GM12878 (cell line): Measurements from ENCODE around the gene ABCB9. TPM values are rescaled to one million over a fixed set of nuclear protein-coding genes. Genes with fewer than 3 reads are reported as not detected.

Experiments
- ATAC-seq: fragments of 200-7000 bp; cut with Tn5 transposase; 3 replicates; pipeline ENCODE4 v1.9.1; 2020; ENCODE audit warnings: mild to moderate bottlenecking, moderate library complexity
- BruUV-seq: library from RNA; stranded (reverse); fragments of 400-500 nt; replicated peaks from 2 replicates; lab custom pipeline; 2021; lab: Mats Ljungman, UMichigan
- CTCF ChIA-PET: fragments of 300-600 bp; sonication (Branson Sonifier 250); formaldehyde crosslinking; extraction: SDS; loops from one replicate; lab custom pipeline; 2021; ENCODE audit warnings: inconsistent platforms; lab: Yijun Ruan, JAX
- POLR2A ChIA-PET: fragments of 350-600 bp; formaldehyde crosslinking; extraction: SDS; loops from one replicate; lab custom pipeline; 2021; ENCODE audit warnings: inconsistent platforms; lab: Charles Lee
- RAD21 ChIA-PET: fragments of 300-600 bp; sonication (Branson Sonifier 250); formaldehyde crosslinking; loops from one replicate; lab custom pipeline; 2023; ENCODE audit warnings: antibody characterized with exemption; ENCODE audit not compliant: unreplicated experiment; lab: Charles Lee
- SMC1A ChIA-PET: fragments of 300-600 bp; sonication (Branson Sonifier 250); formaldehyde crosslinking; loops from one replicate; lab custom pipeline; 2023; ENCODE audit not compliant: unreplicated experiment, uncharacterized antibody; lab: Charles Lee
- DNase-seq: peaks from one replicate; pipeline ENCODE4 v3.0.0-alpha.2; 2011; ENCODE audit warnings: low read depth, low spot score
- FAIRE-seq: peaks from 3 replicates; lab custom pipeline; 2011; peaks lifted over from hg19 to GRCh38; lab: Jason Lieb, UNC
- H2AFZ ChIP-seq: 2 replicates; pipeline ENCODE4 v1.6.0; 2011; ENCODE audit warnings: low read depth, low read length, control low read depth; ENCODE audit not compliant: control insufficient read depth
- H3K27ac ChIP-seq: 2 replicates; pipeline ENCODE4 v1.5.1; 2011; ENCODE audit warnings: control low read depth; ENCODE audit not compliant: control insufficient read depth, insufficient read depth
- H3K27me3 ChIP-seq, 2 experiments: replicated peaks in 1 of 2; 2 replicates each; pipeline versions ENCODE4 v1.6.0 to v1.6.1; 2011; ENCODE audit warnings: low read length in 1 of 2; ENCODE audit not compliant: control insufficient read depth in 2 of 2, insufficient read depth in 2 of 2
- H3K36me3 ChIP-seq, 2 experiments: 2 replicates each; pipeline ENCODE4 v1.5.1; 2011; ENCODE audit warnings: low read length in 1 of 2; ENCODE audit not compliant: control insufficient read depth in 2 of 2, insufficient read depth in 2 of 2
- H3K4me1 ChIP-seq: 2 replicates; pipeline ENCODE4 v1.6.1; 2011; ENCODE audit warnings: mild to moderate bottlenecking, low read length, moderate library complexity, mixed read lengths; ENCODE audit not compliant: control insufficient read depth, insufficient read depth
- H3K4me2 ChIP-seq: 2 replicates; pipeline ENCODE4 v1.6.0; 2011; ENCODE audit warnings: control low read depth; ENCODE audit not compliant: control insufficient read depth, insufficient read depth
- H3K4me3 ChIP-seq: fragments of 200-600 bp; sonication (generic); 2 replicates; pipeline ENCODE4 v1.5.1; 2016
- H3K79me2 ChIP-seq: 2 replicates; pipeline ENCODE4 v1.6.0; 2011; ENCODE audit warnings: low read length; ENCODE audit not compliant: control insufficient read depth, insufficient read depth
- H3K9ac ChIP-seq: 2 replicates; pipeline ENCODE4 v1.8.0; 2011; ENCODE audit warnings: low read length, control low read depth, mixed read lengths; ENCODE audit not compliant: control insufficient read depth, insufficient read depth
- H3K9me3 ChIP-seq: replicated peaks from 3 replicates; pipeline ENCODE4 v1.5.1; 2011; ENCODE audit warnings: mild to moderate bottlenecking, low read length; ENCODE audit not compliant: control insufficient read depth, insufficient read depth
- H4K20me1 ChIP-seq: 2 replicates; pipeline ENCODE4 v1.6.0; 2011; ENCODE audit not compliant: control insufficient read depth, insufficient read depth
- ATF3 ChIP-seq: IDR thresholded peaks from 2 replicates; pipeline ENCODE4 v1.6.1; 2011; ENCODE audit warnings: low read depth, mild to moderate bottlenecking, low read length, moderate library complexity, borderline replicate concordance; ENCODE audit errors: extremely low read depth
- BMI1 ChIP-seq: fragments of 450-650 bp; IDR thresholded peaks from 2 replicates; pipeline ENCODE4 v1.6.1; 2016; ENCODE audit warnings: mild to moderate bottlenecking, moderate library complexity, borderline replicate concordance
- NBN ChIP-seq: fragments of 450-650 bp; IDR thresholded peaks from 2 replicates; pipeline ENCODE4 v1.6.1; 2016
- NFXL1 ChIP-seq: fragments of 450-650 bp; IDR thresholded peaks from 2 replicates; pipeline ENCODE4 v1.6.1; 2017; ENCODE audit warnings: antibody characterized with exemption, mild to moderate bottlenecking, borderline replicate concordance
- POU2F2 ChIP-seq: IDR thresholded peaks from 3 replicates; pipeline ENCODE4 v1.6.1; 2011; ENCODE audit warnings: low read depth, mild to moderate bottlenecking, low read length, borderline replicate concordance
- PRDM15 ChIP-seq: fragments of 450-650 bp; formaldehyde crosslinking; IDR thresholded peaks from 2 replicates; pipeline ENCODE4 v1.4.0; 2020; ENCODE audit warnings: mild to moderate bottlenecking, moderate library complexity
- RAD21 ChIP-seq: IDR thresholded peaks from 2 replicates; pipeline ENCODE4 v1.6.1; 2011; ENCODE audit warnings: mild to moderate bottlenecking, low read depth, low read length, moderate library complexity; ENCODE audit not compliant: insufficient read depth
- RB1 ChIP-seq: fragments of 450-650 bp; formaldehyde crosslinking; IDR thresholded peaks from 2 replicates; pipeline ENCODE4 v1.6.1; 2017; ENCODE audit warnings: mild to moderate bottlenecking, borderline replicate concordance
- RUNX3 ChIP-seq: IDR thresholded peaks from 2 replicates; pipeline ENCODE4 v1.6.1; 2012; ENCODE audit warnings: low read length, inconsistent platforms
- SIN3A ChIP-seq: IDR thresholded peaks from 2 replicates; pipeline ENCODE4 v1.6.1; 2012; ENCODE audit warnings: low read depth, low read length, improper control_type of control experiment
- SMARCA5 ChIP-seq: fragments of 450-650 bp; IDR thresholded peaks from 2 replicates; pipeline ENCODE4 v1.6.1; 2017; ENCODE audit warnings: mild to moderate bottlenecking
- SUZ12 ChIP-seq: fragments of 200-600 bp; sonication (generic); IDR thresholded peaks from one replicate; pipeline ENCODE4 v1.6.1; 2018; ENCODE audit warnings: antibody characterized with exemption, mild to moderate bottlenecking; ENCODE audit not compliant: unreplicated experiment
- TAF1 ChIP-seq: IDR thresholded peaks from 2 replicates; pipeline ENCODE4 v1.6.1; 2011; ENCODE audit warnings: mild to moderate bottlenecking, low read depth, low read length, borderline replicate concordance
- WGBS: methylation state at CpG from one replicate; pipeline ENCODE4 v1.1.6; 2016; ENCODE audit warnings: low lambda C conversion rate; ENCODE audit not compliant: insufficient replicate concordance, insufficient coverage; ENCODE audit errors: missing lambda C conversion rate; 5-methylcytosine and 5-hydroxymethylcytosine counted together
- in situ Hi-C: fragments of 300-500 bp; cut with MboI; formaldehyde crosslinking; loops from 9 replicates; pipeline ENCODE4 v1.14.3; 2018; ENCODE audit warnings: mixed read lengths
- intact Hi-C: fragments of 100-400 bp; cut with micrococcal nuclease; formaldehyde crosslinking; loops from one replicate; pipeline ENCODE4 v1.14.2; 2022; ENCODE audit not compliant: unreplicated experiment
- polyA plus RNA-seq, 11 experiments: library from polyadenylated mRNA; depleted of rRNA in 4 of 11; unstranded in 6 of 11; stranded (reverse) in 5 of 11; fragments of >200 nt; fragmentation: Nextera tagmentation in 4 of 11; fragmentation: Illumina TruSeq in 1 of 11; extraction: Ambion mirVana in 4 of 11; extraction: Trizol in 1 of 11; gene quantifications; 1 replicate in 1 of 11; 2 replicates in 10 of 11; pipeline versions ENCODE4 v1.2.1 to v1.2.3, GENCODE V29; 2011 to 2016; ENCODE audit warnings: inconsistent platforms in 2 of 11, missing spikeins in 2 of 11, low read depth in 1 of 11
- total RNA-seq, 4 experiments: library from RNA; depleted of rRNA in 3 of 4; stranded (reverse); fragments of >200 nt in 3 of 4; fragmentation: Illumina TruSeq in 1 of 4; extraction: Trizol in 1 of 4; gene quantifications; 2 replicates each; pipeline versions ENCODE4 v1.2.1 to v1.2.3, GENCODE V29; 2013 to 2021
- TF ChIP-seq, protein P1 (sequence below), 3 experiments: IDR thresholded peaks in 2 of 3; conservative IDR thresholded peaks in 1 of 3; 2 replicates each; pipeline ENCODE4 v1.5.1; 2011; ENCODE audit warnings: low read depth in 3 of 3, low read length in 3 of 3, mild to moderate bottlenecking in 3 of 3, control low read depth in 2 of 3, moderate library complexity in 2 of 3, inconsistent platforms in 1 of 3, mixed read lengths in 1 of 3; ENCODE audit not compliant: control insufficient read depth in 2 of 3, insufficient read depth in 1 of 3; ENCODE audit errors: extremely low read depth in 1 of 3

The ABCB9 gene
- total and polyA plus RNA-seq, 10 of the 15 experiments (the other 5 are each of a cell fraction or from before 2014, with no cell fraction given), result 0.37 to 4.9 (median 3.1) TPM

GRCh38 chr12:122951979-122952892, 14.0 kb downstream of the ABCB9 start:
- Histone ChIP-seq H3K4me3 (no peak overlapping the region), H4K20me1 (no peaks in the 10 kb centered on the region), H3K36me3 (no peaks in the 10 kb centered on the region), H2AFZ (peak overlapping the region; percentile 28; the same call in 1 of the 2 replicates), H3K79me2 (no peaks in the 10 kb centered on the region), H3K27me3 (no peaks in the 10 kb centered on the region), H3K4me1 (peaks cover 20% of the 10 kb centered on the region), H3K9me3 (no peaks in the 10 kb centered on the region; the same call in 2 of the 3 replicates), H3K4me2 (0 out of 2 replicates have a peak overlapping the region, but pooled peaks have one; percentile 9), H3K27ac (no peak overlapping the region), H3K9ac (no peak overlapping the region)
- ATAC-seq (peak; percentile 97), FAIRE-seq (peak; percentile 93), DNase-seq (no peak)
- 37% methylated on average over 12 of the region's 12 CpGs for WGBS
- ChIA-PET SMC1A (interaction anchor here (1.0 to 8.9 kb wide), 13 partner anchors 16 to 286 kb away, joined by 3 to 100 read pairs (median 6); no protein-coding TSS in a partner anchor), RAD21 (interaction anchor here (0.5 to 7.3 kb wide), 12 partner anchors 49 to 285 kb away, joined by 3 to 72 read pairs (median 3); no protein-coding TSS in a partner anchor), CTCF (interaction anchor here (0.7 to 9.1 kb wide), 19 partner anchors 14 to 162 kb away, joined by 3 to 127 read pairs (median 5); partner anchors contain the start of gene ABCB9), POLR2A (interaction anchor here (0.7 kb wide), 1 partner anchor 59 kb away, joined by 3 read pairs; no protein-coding TSS in a partner anchor)
- in situ Hi-C loops, result loop anchor here (5.0 kb wide), 2 partner anchors 95 to 160 kb away; no protein-coding TSS in a partner anchor
- intact Hi-C loops, result loop anchor here (1.0 to 2.0 kb wide), 3 partner anchors 59 to 159 kb away; no protein-coding TSS in a partner anchor
- BruUV-seq, result no TSS peak
- TF ChIP-seq RAD21 (peak; percentile 98), NBN (0 out of 2 replicates have a peak, but pooled peaks have one; percentile 51), SUZ12 (no peak), RB1 (peak; percentile 76; the same call in 1 of the 2 replicates), POU2F2 (no peak), RUNX3 (peak; percentile 57; the same call in 1 of the 2 replicates), BMI1 (no peak), SIN3A (no peak), TAF1 (0 out of 2 replicates have a peak, but pooled peaks have one; percentile 16), PRDM15 (CRISPR knock-in tag) (no peak), SMARCA5 (peak; percentile 87), ATF3 (no peak), NFXL1 (no peak)
- TF ChIP-seq, protein P1, sequence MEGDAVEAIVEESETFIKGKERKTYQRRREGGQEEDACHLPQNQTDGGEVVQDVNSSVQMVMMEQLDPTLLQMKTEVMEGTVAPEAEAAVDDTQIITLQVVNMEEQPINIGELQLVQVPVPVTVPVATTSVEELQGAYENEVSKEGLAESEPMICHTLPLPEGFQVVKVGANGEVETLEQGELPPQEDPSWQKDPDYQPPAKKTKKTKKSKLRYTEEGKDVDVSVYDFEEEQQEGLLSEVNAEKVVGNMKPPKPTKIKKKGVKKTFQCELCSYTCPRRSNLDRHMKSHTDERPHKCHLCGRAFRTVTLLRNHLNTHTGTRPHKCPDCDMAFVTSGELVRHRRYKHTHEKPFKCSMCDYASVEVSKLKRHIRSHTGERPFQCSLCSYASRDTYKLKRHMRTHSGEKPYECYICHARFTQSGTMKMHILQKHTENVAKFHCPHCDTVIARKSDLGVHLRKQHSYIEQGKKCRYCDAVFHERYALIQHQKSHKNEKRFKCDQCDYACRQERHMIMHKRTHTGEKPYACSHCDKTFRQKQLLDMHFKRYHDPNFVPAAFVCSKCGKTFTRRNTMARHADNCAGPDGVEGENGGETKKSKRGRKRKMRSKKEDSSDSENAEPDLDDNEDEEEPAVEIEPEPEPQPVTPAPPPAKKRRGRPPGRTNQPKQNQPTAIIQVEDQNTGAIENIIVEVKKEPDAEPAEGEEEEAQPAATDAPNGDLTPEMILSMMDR (IDR thresholded peaks at IDR 0.05 in 2 of 3, conservative IDR thresholded peaks at IDR 0.05 in 1 of 3; ENCODE audit: control insufficient read depth in 2 of 3, extremely low read depth in 1 of 3, insufficient read depth in 1 of 3, low read depth in 3 of 3, low read length in 3 of 3), result peak; percentile 92 to 97 (median 95)
